HG02970 (cell line): ENCODE results near the gene CRACDL.

Experiments used
- ATAC-seq: cut with Tn5 transposase; IDR thresholded peaks from one replicate; pipeline ENCODE4 v1.9.1; 2021; ENCODE audit warnings: mild to moderate bottlenecking, moderate library complexity, moderate number of reproducible peaks; ENCODE audit not compliant: unreplicated experiment, low FRiP score

Gene CRACDL

DNA sequence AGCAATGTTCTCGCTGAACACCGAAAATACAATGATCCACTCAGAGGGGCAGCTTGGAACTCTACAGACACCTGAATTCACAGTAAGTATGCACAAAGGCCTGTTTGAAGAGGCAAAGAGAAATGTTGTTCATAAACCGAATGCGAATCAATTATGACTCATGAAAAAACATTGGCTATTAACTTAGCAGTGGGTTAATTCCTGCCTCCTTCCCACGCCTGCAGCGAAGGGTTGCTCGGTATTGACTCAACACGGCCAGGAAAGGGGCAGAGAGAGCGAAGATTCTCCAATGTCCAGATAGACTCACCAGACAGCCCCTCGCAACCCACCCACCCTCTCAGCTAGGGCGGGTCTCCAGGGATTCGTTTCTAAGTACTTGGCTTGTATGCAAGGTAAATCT, 9.4 kb downstream of the CRACDL start:
- ATAC-seq = no peak

DNA sequence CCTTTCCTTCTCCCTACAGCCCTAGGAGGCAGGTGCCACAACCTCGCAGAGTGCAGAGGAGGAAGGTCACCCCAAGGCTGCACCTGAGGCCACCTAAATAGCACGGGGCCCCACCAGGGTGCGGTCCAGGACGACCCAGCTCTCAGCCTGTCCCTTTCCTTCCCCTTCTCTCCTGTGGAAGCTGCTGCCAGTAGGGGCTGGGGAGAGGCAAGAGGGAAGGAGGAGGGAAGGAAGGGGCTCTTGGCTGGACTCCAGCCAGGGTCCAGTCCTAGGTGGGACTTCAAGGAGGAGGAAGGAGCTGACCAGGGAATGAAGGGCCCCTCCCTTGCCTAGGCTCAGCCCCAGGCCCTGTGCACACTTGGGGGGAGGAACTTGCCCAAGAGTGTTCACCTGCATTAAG, 11.1 kb downstream of the CRACDL start:
- ATAC-seq = no peak

DNA sequence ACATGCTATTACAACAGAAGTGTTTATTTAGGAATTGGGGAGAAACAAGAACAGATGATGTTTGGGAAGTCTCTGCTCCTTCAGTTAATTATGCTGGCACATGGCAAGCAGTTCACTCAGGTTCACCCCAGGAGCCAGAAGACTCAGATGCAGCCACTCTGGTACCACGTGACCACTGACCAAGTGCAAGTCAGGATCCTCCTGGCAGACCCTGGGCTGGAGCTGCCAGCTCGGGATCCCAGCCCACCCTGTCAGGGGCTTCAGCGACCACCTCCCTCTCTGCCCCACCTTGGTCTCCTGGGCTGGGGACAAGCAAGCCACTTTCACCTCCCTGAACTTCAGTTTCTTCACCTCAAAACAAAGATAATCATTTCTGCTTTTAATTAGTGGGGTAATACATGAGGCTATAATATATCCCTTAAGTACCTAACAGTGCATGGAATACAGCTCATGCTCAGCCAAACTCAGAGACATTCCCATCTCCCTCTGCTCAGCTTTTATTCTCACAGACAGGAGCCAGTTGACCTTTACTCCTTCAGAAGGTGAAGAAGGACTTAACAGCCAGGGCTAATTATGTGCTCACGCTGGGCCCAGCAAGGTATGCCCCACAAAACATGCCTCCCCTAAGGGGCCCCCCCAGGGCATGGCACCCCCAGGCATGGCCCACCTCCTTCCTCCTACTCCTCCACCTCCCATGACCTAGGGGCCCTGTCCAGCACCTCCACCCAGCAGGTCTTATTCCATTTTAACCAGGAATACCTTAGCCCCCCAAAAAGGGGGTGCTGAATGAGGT, 11.8 kb downstream of the CRACDL start:
- no peak for ATAC-seq

DNA sequence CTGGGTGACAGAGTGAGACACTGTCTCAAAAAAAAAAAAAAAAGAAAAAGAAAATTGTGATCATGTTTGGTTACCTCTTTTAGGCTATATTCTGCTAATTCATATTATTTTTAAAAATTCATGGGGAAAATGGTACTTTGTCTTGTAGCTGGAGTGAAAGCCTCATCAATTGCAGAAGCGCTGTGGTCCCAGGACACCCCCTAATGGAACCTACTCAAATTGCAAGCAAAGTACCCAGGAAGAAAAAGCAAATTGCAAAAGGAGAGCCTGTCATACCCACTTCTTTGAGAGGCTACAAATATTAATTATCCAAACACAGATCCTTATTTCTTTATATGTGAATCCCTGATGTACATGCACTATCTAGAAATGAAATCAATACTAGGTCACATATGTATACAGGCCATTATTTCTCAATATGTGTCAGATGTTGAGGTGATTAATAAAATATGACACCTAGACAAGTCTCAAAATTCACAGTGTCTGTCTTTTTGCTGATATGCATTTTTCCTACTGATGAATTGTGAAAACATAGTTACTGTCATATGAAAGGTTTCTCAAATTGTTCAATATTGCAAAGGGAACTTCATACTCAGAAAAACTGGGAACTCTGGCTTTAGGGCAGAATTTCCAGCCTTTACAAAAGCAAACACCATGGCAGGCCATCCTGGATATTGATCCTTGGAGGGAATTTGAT, 12.6 kb downstream of the CRACDL start:
- no peak for ATAC-seq

DNA sequence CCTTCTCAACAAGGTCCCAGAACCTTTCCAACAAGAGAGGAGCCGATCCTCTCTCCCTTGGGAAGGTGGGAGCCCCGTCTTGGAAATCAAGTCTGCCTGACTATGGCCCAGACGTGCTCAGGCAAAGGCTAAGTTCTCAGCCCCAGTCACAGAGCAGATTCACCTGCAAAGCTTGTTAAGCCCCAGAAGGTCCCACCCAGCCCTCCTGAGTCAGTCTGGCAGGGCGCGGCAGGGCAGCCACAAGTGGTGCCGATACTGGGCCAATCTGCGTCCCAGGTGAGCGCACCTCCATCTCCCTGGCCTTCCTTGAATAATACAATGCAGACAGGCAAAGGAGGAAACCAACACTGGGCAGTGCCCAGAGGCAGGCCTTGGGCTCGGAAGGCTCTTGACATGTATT, 15.0 kb downstream of the CRACDL start:
- no peak for ATAC-seq

DNA sequence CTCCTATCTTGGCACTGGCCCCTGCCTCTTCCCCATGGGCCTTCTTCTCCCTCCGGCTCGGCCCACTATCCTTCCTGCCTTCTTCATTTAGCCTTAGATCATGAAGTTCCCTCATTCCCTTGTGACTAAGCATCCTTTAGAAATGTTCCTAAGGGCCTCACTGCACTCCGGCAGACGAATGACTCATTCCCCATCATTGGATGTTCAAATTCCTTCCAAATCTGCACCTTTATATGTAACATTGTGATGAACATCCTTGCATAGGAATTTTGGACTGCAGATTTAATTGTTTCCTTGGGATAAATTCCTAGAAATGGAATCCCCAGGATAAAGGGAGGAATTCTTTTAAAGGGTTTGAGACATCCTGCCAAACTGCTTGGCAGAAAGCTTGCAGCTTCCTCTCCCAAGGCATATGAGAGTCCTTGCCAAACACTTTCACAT, 19.0 kb downstream of the CRACDL start:
- ATAC-seq = no peak

DNA sequence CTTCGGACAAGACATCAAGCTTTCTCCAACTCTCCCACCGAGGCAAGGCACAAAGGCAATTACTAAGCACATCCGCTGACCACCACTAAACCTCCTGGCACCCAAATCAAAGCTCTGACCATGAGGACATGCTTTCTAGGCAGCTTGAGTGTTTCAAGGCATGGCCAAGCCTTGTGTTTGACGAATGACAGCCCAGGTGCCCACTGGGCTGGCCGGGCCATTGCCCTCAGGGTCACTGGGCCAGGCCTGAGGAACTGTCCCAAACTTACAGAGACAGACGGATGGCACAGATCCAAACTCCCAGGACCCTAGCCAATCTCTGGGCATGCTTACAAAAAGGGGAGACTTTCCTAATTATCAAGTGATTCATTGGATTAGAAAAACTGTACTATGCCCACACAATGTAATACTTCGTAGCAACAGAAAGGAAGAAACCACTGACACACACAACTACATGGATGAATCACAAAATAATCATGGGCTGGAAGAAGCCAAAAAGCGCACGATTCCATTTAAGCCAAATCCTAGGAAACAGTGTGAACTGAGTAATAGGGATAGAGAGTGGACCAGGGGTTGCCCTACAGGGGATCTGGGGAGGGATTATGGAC, 20.2 kb downstream of the CRACDL start:
- ATAC-seq = no peak

DNA sequence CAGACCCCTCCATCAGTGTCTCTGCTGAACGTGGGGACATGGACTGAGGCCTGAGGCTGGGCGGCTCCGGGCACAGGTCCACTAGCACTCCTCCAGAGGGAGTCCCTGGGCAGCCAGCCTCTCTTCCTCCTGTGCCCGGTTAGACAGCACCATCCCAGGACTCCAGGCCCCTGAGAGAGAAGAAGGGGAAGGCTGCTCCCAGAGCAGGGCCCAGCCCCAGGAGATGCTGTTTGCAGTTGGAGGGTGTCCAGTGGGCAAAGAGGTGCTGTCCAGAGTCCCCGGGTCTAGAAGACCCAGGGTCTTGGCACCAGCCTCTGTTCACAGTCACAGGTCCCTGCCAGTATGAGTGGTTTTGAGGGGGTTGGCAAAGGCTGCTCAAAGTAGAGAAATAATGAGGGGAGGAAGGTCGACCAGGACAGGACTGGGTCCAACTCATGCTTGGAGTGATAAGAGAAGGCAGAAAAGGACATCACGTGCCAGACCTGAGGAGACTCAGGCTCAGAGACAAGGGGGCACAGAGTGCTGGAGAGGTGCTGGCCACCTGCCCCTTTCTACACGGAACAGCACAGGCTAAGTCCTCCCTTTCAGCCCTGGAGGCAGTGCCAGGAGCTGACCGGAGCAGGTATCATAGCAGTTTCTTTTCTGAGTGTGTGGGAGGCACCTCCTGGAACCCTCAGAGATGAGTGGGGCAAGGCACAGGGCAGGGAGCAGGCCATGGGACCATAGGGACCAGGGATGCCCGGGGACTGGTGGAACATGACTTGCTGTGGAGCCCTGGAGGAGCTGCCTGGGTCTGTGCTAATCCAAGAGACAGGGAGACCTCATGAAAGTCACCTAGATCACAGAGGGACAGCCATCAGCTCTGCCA, 21.1 kb downstream of the CRACDL start:
- ATAC-seq = no peak

DNA sequence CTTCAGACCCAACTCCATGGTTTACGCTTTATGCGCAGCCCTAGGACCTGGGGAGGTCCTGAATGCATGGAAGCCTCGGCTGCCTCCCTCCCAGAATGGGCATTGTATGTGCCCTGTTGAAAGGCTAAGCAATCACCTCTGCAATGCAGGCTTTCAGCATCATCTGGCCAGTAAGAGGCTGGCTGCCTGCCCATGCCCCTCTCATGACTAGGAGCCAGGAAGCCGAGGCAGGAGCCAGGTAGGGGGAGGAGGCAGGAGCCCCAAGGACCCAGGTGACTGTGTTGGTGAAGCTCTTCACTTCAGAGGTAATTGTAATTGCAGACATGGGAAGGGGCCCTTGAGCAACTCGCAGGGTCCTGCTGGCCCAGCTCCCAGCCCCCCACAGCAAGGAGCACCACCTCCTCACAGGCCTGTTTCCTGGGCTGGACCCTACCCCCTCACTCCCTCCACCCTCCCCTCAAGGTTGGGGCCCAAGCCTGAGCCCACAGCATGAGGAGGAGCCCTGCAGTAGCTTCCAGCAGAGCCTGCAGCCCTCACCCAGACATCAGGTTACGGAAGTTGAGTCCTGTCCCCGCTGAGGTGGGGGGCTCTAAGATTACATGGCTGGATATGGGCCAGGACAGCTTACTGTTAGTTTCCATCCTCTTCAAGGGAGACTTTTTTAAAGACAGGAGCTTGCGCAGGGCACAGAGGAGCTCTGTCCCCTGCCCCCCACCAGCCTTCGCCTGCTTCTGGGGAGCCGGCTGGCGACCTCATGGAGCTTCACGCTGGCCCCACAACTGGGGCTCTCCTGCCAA, 21.9 kb downstream of the CRACDL start:
- ATAC-seq = no peak

DNA sequence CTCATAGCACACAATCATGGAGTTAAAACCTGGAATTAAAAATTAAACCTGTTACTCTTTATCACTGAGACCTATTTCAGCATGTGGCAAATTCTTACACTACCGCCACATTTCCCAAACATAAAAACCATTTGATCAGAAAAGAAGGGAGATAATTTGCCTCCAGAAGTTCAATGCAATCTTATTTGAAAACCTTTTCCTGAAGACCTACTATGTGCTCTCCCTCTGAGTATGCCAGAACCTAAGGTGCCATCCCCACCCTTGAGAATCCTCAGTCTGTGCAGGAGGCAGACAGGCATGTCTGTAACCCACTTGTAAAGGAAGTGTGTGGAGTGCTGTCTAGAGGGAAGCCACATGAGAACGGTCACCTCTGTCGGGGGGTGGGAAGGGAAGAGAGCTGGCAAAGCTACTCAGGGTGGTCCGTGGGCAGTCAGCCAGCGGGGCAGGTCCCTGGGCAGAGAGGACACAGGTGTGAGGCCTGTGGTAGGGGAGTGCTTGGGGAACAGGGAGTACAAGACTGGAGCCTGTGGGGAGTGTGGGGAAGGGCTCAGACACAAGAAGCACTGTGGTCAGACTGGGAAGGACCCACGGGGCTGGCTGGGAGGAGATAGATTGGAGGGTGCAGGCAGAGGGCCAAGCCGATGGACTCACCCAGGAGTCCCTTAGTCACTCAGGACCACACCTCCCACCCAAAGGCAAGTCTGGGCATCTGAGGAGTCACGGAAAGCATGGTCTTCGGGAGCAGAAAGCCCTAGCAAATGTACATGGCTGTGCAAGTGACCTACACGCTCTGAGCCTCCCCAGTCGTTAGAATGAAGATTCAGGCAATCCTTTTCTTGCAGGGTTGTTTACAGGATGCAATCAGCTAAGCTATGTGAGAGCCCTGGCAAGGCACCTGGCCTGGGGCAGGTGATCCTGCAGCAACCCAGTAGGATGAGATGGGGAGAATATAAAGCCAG, 22.8 kb downstream of the CRACDL start:
- ATAC-seq = no peak

DNA sequence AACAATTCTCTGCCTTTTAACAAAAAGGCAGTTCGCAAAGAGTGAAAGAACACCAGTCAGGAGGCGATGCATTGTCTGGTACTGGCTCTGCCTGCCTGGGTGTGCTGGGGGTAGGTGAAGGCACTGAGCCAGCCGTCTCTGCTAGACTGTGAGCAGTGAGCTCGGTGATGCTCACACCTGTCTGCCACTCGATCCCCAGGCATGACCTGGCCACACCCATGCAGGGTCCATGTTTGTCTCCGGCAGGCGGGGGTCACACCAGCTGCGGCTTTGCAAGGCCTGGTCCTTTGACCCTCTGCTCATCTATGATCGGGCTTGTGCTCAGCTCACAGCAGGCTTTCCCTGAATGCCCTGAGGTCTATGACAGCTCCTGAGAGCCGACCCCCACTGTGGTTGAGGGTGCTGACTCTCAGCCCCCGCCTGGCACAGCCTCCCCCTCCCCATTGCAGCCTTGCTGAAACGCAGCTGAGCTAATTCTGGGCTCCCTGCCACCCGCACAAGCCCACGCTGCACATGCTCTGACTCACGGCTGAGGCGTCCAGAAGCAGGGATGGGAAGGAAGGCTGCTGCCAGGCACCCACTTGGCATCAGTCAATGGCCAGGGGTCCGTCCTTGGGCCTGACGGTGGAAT, 23.7 kb downstream of the CRACDL start:
- no peak for ATAC-seq

DNA sequence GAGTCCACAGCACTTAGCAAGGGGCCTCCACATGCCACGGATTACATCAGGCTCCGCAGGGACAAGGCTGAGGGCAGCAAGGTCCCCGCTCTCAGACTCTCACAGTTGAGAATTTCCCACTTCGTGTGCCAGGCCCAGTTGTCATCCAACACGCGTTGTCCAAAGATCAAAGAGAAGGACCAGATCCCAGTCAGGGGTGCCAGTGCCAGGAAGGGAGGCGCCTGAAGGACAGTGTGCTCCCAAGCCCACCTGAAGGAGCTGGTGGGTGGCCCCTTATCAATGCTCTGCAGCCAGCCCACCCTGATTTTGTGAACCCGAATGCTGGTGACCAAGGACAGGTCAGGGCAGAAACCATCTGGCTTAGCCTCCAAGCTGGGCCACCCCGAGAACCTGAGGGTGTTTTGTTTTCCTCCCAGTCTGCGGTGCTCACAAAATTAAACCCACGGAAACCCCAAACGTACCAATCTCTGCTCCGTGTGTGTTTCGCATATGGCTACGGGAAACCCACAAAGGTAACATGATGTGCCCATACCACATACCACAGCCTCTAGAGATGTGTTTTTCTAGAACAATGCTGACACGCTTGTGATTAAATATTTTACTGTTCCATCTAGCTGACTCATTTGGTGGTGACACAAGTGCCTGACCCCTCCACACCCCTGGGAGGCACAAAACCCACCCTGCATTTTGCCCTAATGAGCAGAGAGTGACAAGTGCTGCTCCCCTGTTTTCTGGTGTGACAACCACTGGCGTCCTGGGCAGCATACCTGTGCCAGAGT, 24.5 kb downstream of the CRACDL start:
- no peak for ATAC-seq

DNA sequence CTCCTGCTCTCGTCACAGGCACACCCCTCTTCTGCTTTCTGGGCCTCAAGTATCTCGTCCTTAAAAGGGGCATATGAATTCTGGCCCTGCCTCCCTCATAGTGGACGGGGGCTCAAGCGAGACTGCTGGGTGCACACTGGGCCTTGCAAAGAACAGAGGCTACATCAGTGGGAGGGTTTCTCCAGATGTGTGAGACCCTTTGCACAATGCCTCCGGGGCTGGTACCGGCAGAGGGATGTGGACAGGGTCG, 25.0 kb downstream of the CRACDL start:
- no peak for ATAC-seq

DNA sequence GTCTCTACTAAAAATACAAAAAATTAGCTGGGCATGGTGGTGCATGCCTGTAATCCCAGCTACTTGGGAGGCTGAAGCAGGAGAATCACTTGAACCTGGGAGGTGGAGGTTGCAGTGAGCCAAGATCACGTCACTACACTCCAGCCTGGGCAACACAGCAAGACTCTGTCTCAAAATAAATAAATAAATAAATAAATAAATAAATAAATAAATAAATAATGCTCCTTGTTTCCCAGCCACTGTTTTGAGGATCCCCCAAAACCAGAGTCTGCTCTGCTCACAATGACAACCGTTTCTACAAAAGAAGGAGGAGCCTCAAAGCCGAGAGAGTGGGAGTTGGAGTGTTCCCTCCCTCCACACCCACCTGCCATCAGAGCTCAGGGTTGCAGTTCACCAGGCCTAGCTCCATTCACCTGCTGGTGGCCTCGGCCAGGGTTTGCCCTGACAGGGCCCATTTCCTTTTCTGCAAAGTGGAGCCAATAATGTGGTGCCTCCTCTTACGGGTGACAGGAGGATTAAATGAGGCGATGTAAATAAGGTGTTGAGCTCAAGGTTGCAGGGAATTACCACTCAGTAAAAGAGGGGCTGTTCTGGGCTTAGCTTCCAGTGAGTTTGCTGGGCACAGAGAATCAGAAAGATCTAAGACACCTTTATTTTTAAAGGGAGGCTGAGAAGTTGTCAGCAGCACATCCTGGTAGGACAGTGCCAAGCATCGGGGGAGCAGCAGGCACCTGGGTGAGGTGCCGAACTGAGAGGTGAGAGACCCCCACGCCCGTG, 25.5 kb downstream of the CRACDL start:
- ATAC-seq = no peak

DNA sequence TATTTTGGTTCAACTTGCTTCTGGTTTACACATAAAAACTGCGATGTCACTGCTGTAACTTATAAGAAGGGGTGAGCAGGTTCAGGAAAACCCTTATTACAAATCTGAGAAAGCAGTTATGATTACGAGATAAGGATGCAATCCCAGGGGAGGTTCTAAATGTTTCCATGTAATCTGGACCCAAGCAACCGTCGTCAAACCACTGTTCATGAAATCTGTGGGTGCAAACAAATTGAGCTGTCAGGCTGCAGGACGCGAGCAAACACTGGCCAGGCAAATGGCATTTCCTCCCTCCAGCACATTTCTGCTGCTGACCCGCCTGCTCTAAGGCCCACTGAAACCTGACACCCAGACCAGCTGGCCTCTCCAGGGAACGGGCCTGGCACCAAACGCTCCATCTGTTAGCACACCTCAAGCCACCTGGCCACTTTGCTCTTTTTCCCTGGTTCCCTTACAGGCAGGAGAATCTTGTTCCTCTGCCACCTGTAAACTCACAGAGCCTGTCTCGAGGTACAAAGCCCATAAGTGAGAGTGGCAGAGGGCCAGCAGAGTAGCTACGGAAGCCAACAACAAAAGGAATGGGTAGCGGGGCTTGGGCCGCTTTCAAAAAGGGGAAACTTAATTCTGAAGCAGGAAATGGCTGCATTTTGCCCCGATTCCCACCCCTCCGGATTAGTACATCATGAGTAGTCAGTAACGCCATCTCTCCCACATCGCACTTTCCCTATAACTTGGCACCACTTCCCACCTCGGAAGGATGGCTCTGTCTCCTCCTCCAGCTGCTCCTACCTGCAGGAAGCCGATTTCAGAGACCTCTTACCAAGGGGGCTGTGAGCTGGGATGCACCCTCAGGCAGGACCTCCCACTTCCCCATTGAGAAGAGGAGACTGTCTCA, 26.5 kb downstream of the CRACDL start:
- no peak for ATAC-seq

DNA sequence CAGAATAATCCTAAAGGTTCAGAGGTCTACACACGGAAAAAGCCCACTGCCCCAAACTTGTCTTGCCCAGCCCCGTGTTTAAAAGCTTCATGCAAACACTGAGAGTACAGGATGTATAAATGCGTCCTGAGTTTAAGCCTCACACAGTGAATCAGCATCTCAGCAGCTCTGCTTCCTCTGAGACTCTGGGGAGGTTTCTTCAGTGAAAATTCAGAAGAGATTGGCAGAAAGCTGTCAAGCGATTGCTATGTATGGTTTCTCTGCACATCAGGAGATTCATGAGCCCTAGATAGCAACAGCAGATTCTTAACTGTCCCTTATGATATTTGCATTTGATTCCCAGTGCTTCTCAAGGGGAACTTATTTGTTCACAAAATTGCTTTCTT, 27.1 kb downstream of the CRACDL start:
- no peak for ATAC-seq
